NCI-H146 treated with DMSO at 0.1 percent for 48 hours (cell line): ENCODE results near the gene TNS2.
A peak's percentile ranks its signal among the peaks of the same experiment; 100 is the strongest.

Experiments used
- DNase-seq: peaks from one replicate; lab custom pipeline; 2025; ENCODE audit not compliant: unreplicated experiment; lab: John Stamatoyannopoulos, UW

Gene TNS2

DNA sequence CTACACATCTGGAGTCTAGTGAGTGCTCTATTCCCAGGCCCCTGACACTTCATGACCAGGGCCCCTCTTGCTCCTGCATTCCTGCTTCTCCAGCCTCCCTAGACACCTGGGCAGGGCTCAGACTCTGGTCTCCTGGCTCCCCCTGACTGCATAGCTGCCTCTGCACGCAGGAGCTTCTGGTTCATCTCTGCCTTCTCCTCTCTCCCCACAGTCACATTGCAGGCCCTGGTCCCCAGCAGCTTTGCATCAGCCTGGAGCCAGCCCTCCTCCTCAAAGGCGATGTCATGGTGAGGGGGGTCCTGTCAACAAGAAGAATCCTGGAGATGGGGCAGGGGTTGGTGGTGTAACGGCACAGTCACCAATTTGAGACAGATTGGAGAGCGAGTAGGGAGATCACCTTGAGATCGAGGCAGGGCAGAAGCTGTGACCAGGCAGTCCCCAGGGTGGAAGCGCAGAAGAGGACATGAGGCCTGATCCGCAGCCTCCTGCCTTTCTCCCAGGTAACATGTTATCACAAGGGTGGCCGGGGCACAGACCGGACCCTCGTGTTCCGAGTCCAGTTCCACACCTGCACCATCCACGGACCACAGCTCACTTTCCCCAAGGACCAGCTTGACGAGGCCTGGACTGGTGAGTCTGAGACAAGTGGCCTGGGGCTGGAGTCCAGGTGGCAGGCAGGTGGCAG is 8.1 kb downstream of the TNS2 start:
- no peak for DNase-seq

- no peak for DNase-seq
Observed at GRCh38 chr12:53058674-53059433, 9.0 kb downstream of the TNS2 start.

- DNase-seq = no peak
Observed at GRCh38 chr12:53059434-53060063, 9.7 kb downstream of the TNS2 start.

GRCh38 chr12:53060064-53060720 is 10.3 kb downstream of the TNS2 start:
- DNase-seq = no peak

DNA sequence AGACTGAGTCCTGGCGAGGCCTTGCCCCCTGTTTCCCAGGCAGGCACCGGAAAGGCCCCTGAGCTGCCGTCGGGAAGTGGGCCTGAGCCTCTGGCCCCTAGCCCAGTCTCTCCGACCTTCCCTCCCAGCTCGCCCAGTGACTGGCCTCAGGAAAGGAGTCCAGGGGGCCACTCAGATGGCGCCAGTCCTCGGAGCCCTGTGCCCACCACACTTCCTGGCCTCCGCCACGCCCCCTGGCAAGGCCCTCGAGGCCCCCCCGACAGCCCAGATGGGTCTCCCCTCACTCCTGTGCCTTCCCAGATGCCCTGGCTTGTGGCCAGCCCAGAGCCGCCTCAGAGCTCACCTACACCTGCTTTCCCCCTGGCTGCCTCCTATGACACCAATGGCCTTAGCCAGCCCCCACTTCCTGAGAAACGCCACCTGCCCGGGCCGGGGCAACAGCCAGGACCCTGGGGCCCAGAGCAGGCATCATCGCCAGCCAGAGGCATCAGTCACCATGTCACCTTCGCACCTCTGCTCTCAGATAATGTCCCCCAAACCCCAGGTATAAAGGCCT is 10.9 kb downstream of the TNS2 start:
- DNase-seq = no peak

DNA sequence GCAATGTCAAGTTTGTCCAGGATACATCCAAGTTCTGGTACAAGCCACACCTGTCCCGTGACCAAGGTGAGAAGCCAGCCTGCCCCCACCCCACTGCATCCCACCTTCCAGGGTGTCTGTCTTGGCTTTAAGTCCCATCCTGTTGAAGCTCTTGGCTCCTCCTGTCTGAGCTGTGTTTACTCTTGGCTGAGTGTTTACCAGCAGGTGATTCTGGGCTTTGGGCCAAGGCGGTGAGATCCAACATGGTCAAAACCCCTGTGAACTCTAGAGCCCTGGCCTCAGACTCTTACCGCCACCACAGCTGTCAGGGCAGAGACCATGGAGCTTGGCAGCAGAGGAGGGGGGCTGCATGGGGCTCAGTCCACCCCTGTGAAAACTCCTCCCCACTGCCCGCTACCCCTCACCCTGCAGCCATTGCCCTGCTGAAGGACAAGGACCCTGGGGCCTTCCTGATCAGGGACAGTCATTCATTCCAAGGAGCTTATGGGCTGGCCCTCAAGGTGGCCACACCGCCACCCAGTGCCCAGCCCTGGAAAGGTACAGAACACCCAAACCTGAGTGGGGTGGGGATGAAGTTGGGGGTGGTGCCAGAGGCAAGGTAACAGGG is 11.6 kb downstream of the TNS2 start:
- DNase-seq = peak; percentile 64

GRCh38 chr12:53062011-53062961 is 12.4 kb downstream of the TNS2 start:
- no peak for DNase-seq

- DNase-seq = no peak
Observed at GRCh38 chr12:53062977-53063707, 13.3 kb downstream of the TNS2 start.

DNA sequence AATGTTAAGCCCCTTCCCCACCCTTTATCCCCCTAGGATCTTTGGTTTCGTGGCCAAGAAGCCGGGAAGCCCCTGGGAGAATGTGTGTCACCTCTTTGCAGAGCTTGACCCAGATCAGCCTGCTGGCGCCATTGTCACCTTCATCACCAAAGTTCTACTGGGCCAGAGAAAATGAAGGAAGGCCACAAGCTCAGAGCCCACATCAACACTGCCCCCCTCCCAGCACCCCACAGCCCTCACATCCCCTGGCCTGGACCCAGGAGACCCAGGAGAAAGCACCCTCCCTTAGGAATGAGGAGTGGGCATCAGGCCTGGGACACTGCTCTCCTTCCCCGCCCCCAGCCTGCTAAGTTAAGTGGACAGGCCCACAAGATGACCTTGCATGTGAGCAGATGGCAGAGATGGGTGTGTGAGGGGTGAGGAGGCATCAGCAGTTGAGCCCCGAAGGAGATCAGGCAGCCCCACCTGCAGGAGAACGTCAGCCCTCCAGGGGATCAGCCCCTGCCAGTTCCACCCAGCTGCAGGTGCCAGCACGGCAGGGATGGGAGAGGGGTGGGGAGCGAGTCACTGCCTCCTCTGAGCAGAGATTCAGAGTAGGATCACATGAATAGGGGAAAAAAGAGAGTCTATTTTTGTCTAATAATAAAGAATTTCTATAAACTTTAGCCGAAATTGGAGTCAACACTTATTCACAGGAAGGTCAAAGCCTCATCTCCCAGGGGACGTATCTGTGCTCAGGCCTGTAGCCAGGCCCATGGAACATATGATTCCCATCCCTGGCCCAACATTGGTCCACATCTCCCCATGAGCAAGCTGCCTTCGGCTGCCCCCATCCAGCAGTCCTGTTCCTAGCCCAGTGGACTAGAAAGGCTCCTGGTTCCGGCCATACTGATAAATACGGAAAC is 14.1 kb downstream of the TNS2 start:
- DNase-seq = no peak

DNA sequence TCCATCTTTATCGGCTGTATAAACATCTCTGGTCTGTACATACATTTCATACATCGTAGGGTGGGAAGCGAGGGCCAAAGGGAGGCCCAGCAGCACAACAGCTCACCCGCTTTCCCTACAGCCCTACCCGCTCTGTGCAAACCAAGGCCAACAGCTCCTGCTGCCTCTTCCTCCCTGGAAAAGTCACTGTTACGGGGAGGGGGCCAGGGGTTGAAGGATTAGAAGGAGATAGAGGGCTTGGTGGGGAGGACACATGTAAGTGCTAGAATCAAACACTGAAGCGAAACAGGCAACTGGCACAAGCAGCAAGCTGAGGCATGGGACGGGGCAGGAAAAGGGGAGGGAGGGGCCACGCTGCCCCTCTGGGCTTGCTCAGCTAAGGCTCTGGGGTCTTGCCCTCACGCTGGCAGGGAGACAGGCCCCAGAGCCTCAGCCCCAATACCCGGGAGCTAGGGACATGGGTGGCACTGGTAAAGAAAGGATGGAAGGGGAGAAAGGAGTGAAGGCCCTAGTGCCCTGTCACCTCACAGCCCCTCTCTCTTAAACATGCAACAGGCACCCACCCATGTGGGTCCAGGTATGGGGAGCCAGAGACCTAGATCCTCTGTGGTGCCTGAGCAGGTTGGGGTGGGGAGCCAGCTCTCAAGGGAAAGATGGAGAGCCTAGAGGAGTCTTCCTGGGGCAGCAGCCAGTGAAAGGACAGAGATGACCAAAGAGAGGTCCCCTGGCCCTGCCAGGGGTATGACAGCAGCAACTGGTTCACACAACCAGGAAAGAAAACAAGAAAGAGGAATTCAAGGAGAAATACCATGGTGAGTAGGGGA is 15.0 kb downstream of the TNS2 start:
- DNase-seq = no peak

DNA sequence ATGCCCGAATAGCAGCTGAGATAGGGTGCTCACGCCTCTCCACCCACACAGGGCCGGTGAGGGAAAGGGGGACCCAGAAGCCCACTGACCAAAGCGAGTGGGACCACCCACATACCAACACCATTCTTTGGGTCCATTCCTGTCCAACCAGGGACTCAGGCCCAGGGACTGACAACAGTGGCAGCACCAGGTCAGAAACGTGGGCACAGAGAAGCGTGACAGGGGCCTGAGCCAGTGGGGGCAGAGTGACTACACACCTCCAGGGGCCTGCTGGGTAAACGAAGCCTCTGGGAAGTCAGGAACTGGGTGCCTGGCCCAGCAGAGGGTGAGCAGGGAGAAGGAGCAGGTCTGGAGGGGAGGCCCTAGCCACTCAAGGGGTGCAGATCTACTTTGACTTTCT is 15.6 kb downstream of the TNS2 start:
- no peak for DNase-seq

DNA sequence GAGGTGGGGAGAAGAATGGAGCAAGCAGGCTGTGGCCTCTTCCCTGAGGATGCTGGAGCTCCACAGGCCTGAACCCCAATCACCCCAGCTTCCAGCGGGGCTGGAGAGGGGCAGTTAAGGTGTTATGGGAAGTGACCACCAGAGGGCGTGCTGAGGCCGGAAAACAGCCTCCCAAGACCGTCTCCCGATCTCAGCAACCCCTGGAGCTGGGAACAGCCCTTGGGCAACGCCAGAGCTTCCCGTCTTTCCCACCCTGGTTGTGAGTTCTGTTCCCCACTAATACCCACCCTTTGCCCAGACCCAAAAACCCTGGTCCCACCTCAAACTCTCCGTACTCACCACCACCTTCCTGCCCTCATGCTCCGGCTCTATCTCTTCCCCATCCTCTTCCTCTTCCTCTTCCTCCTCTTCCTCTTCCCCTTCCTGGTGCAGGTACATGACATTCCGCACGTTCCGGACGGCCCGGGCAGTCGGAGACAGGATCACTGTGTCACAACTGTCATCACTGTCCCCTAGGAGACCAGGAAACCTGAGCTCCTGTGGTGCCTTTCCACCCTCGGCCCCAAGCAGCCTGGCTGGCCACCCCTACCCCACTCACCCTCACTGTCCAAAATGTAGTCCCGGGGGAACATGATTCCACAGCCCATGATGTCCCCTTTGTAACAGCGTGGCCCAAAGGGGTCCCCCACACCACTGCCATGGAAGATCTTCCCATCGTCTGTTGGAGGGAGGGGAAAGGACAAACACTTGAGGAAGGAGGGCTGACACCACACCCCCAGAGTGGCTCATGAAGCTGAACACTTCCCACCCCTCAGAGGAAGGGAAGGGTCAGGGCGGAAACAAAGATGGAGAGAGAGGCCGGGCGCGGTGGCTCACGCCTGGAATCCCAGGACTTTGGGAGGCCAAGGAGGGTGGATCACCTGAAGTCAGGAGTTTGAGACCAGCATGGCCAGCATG is 16.4 kb downstream of the TNS2 start:
- DNase-seq = peak; percentile 31

DNA sequence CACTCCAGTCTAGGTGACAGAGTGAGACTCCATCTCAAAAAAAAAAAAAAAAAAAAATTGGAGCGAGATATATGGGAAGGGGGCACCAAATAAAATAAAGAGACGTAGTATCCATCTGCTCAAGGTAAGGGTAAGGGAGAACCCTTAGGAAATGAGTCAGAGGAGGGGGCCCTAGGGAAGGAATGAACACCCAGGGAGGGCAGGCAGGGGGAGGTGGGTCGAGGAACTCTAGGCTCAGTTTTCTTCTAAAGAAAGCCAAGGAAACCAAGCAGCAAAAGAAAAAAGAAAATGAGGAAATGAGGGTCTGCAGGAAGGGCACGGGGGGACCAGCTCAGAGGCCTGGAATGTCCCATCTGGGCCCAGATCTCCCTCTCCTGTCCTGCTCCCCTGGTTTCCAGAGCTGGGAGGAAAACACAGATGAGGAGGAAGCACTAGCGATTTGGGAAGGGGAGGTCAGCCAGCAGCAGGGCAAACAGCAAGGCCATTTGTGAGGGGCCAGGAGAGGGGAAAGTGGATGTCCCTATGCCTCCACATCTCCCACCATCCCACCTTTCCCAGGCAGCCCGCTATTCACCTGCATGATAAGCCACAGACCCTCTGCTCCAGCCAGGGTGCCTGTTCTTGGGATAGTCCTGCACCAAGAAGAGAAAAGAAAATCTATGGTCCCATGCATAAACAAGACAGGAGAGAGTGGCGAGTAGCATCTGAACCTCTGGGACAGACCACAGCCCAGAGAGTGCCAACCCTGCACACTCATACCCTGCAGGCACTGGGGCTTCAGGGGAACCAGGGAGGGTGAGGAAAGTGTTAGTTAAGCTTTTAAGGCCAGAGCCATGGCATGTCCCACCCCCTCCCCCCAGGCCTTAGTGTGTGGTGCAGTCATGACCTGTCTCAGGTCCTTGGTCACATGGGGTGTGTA is 17.5 kb downstream of the TNS2 start:
- no peak for DNase-seq

DNA sequence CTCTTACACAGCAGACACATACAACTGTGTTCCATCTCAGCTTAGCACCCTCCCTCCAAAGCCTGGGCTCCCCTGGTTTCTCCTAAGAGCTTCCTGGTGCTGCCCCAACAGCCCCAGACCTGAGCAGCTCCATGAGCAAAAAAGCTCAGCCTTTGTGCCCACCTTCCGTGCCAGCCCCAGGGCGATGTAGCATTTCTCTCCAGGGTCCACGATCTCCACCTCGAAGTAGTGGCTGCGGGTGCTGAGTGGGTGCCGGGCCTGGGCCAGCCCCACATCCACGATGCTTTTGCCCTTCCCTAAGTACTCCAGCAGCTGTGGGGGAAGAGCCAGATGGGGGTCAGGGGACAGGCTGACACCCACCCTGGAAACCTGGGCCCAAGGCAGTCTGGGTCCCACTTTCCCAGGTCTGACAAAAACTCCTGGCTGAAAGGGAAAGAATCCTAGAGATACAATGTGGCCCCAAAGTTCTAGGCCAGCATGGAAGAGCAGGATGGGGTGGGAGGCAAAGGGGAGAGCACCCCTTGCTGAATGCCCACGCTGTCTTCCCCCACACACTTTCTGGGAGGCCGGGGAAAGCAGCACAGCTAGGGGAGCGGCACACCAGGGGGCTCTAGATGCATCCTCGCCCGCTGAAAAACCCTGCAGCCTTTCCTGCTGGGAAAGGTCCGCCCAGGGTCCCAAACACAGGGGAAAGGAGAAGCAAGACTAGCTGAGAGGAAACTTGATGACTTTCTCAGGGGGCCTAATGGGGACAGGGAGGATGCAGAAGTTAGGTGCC is 18.3 kb downstream of the TNS2 start:
- no peak for DNase-seq
